Mammary epithelial cell (primary cell): ENCODE results near the gene TPGS1.

Experiments
- CTCF ChIP-seq, 2 donors: IDR thresholded peaks in 1 of 2; conservative IDR thresholded peaks in 1 of 2; 2 replicates each; pipeline ENCODE4 v1.5.1; 2011 to 2012; ENCODE audit warnings: inconsistent platforms in 2 of 2, low read length in 2 of 2, mild to moderate bottlenecking in 2 of 2, control low read depth in 1 of 2, low read depth in 1 of 2; ENCODE audit not compliant: insufficient read depth in 1 of 2; ENCODE audit errors: extremely low read depth in 1 of 2
- EZH2 ChIP-seq: IDR thresholded peaks from 2 replicates; pipeline ENCODE4 v1.6.1; 2012; ENCODE audit warnings: low read length, inconsistent platforms, borderline replicate concordance

- TF ChIP-seq CTCF (conservative IDR thresholded peaks at IDR 0.05 in 1 of 2, IDR thresholded peaks at IDR 0.05 in 1 of 2; ENCODE audit: extremely low read depth in 1 of 2, insufficient read depth in 1 of 2, low read depth in 1 of 2, low read length in 2 of 2), result no peak
- no peak for TF ChIP-seq EZH2
Observed at GRCh38 chr19:541699-542098, 34.4 kb downstream of the TPGS1 start.
